CD4-positive, alpha-beta T cell treated with Interleukin-1 beta for 1 hour (primary cell): ENCODE data around the gene EPB41L5.
"Not testable (repeated sequence)": the region's sequence is repeated elsewhere in the genome, so short reads cannot be mapped to it uniquely, and the experiment has no call there.

Source experiments
- DNase-seq, 2 donors: peaks; one replicate each; pipeline ENCODE4 v3.0.0-alpha.2; 2020 to 2022

The EPB41L5 gene

DNA sequence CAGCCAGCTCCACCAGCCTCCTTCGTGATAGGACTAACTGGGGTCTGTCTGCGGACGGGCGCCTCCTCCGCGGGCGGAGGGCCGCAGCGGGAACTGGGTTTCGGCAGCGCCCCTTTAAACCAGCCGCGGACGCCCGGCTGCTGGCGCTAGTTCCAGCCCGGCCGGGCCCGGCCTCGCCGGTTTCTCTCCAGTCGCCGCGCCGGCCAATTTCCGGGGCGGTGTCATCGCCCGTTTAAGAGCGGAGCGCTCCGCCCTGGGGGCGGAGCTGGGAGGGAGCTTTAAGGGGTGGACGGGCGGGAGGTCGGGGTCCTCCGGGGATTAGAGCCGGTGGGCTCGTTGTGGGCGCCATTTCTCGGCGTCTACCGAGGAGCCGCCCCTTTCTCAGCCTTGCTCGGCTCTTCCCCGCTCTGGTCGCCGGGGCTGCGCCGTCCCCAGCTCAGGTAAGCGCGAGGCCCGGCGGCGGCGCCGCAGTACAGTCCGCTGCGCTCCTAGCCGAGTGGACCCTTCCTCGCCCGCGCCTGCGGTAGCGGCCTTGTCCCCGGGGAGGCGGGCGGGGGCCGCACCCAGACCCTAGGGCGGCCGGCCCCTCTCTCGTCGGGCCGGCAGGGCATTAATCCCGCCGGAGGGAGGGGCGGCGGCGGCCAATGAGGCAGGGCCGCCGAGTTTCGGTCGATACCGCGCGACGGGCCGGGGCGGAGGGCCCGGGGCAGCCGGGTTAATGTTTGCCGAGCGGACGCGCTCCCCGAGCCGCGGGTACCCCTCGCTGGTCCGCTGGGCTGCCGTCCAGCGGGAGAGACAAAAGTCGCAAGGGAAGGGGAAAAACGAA, at the start of gene EPB41L5:
Gene EPB41L5, plus strand, starts transcription at position 307 of the 826 bp plus-strand sequence. CDS start 6,008 bp downstream, outside the sequence.
- peak; percentile 80 to 84 for DNase-seq

- no peak for DNase-seq
These were observed 31.0 kb upstream of the EPB41L5 start for GRCh38 chr2:119981896-119982295.

DNA sequence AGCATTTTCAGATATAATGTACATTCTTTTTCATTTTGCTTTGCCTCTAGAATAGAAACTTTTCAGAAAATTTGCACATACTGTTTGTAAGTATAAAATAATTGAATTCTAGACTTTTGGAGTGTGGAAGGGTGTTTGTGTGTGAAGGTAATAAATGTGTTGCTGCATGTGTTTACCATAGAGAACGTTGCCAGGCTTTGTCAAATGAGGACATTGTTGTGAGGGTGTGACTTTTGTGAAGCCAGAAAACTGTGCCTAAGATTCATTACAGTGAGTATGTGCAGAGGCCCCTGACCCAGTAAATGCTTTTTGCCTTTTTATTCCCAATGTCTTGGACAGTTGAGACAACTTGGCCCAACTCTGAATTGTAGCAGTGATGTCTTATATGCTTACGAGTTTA, 30.4 kb upstream of the EPB41L5 start:
- DNase-seq: no peak

GRCh38 chr2:119983108-119983507, 29.8 kb upstream of the EPB41L5 start:
- no peak for DNase-seq

DNA sequence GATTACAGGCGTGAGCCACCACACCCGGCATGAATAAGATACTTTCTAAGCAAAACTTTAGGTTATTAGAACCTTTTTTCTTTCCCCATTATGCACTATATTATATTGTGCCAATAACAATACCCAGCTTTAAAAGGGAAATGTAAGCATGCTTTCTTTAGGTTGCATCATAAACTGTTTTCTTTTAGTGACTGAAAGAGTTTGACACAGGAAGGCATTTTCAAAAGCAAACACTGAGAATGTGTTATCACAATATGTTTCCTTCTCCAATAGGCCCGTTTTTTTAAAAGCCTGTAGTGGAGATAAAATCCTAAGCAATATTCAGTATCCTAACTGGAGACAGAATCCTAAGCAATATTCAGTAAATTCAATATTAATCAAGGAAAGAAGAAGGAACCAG, 16.7 kb upstream of the EPB41L5 start:
- no peak for DNase-seq

GRCh38 chr2:119996896-119997891, 15.7 kb upstream of the EPB41L5 start:
- not testable (repeated sequence) for DNase-seq

- DNase-seq: no peak
These were observed 11.4 kb upstream of the EPB41L5 start for GRCh38 chr2:120001471-120001870.

GRCh38 chr2:120004254-120004653, 8.6 kb upstream of the EPB41L5 start:
- no peak for DNase-seq

- DNase-seq: no peak
These were observed 6.9 kb upstream of the EPB41L5 start for GRCh38 chr2:120005834-120006521.

GRCh38 chr2:120007851-120008250, 5.0 kb upstream of the EPB41L5 start:
- no peak for DNase-seq

- no peak for DNase-seq
These were observed 514 bp upstream of the EPB41L5 start for GRCh38 chr2:120012363-120012762.

DNA sequence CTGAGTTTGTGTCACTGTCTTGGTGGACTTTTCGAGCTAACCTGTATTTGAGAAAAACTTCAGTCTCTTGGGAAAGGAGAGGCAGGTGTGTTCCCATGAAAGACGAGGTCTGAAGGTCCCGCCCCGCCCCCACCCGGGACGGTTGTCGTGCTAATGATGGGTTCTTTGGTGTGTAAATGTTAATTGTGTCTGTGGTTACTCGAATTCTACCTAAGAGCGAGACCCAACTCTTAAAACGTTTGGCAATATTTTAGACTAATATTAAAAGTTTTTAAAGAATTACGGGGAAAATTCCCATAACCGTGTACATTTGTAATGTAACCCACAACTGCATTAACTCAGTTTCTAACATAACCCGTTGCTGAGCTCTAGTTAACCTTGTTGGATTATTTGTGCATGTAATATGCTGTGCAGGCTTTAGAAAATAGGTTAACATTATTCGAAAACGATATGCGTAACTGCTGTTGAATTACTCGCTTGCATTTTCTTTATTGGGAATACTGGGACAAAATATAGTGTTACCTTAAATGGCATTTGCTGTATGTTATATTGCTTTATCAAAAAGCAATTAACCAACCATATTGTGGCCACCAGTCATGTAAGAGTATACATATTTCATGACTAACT, 833 bp downstream of the EPB41L5 start:
- no peak for DNase-seq

DNA sequence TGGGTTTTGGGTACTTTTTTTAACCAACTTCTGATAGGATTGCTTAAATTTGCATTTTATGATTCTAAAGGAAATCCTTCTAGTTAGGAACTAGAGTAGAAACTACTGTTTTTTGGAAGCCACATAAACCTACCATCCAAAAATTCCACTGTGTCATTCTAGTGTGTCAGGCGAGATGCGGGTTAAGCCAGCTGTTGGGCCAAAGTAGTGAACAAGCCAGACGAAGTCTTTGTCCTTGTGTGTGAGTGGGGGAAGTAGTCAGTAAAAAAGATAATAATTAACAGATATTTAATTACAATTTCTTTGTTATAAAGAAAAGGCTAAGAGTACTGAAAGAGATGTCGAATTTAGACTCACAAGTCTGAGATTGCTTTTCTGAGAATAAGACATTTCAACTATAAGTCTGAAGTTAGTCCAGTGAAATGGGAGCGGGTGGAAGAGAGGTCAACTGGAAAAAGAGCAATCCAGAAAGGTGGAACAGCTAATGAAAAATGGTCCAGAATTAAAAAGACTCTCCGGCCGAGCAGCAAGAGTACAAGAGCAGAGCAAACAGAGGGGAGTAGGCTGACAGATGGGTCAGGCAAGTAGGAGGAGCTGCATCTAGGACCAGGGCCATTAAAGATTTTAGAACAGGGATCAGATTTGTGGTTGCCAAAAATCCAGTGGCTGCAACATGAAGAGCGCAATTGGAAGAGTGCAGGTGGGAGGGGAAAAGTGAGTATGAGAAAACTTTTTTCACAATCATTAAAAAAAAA, 1.5 kb downstream of the EPB41L5 start:
- DNase-seq: no peak

DNA sequence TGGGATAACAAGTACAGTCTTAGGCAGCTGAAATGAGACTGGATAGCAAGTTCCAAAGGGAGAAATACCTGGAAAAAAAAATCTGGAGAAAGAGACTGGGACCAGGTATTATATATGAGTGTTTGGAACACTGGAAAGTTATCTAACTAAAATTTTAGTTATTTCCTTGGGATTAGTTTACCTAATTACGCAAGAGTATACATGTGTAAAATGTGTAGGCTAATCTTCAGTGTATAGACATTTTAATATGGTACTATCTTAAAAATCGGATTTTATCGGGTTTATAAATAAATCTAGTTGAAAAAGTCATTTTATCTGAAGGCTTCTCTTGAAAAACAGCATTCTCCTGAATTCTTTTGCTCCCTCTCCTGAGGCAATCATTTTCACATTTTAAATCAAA, 3.9 kb downstream of the EPB41L5 start:
- DNase-seq: no peak

GRCh38 chr2:120017201-120017600, 4.3 kb downstream of the EPB41L5 start:
- no peak for DNase-seq

DNA sequence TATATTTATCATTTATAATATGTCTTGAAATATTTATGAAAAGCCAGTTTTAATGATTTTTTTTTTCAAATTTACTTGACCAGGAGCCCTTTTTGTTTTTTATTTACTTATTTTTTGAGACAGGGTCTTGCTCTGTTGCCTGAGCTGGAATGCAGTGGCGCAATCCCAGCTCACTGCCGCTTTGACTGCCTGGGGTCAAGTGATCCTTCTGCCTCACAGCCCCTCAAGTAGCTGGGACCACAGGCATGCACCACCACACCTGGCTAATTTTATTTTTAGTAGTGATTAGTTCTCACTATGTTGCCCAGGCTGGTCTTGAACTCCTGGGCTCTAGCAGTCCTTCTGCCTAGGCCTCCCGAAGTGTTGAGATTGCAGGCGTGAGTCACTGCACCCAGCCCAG, 5.7 kb downstream of the EPB41L5 start:
- no peak for DNase-seq

DNA sequence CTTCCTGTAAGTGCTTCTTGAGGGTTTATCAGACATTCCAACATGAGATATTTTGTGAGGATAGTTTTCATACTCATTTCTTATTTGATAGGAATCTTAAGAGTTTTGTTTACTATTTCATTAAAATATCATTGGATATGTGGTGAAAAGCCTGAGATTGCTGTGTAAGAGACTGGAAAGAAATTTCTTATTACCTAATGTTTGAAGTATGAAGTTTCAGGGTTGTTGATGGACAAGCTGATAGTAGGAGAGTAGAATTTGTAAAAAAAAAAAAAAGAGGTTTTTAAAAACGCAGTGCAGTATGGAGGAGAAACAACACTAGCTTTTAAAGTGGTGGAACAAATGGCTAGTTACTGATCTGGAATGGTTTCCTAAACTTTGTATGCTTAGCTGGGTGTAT, 7.7 kb downstream of the EPB41L5 start:
- no peak for DNase-seq

DNA sequence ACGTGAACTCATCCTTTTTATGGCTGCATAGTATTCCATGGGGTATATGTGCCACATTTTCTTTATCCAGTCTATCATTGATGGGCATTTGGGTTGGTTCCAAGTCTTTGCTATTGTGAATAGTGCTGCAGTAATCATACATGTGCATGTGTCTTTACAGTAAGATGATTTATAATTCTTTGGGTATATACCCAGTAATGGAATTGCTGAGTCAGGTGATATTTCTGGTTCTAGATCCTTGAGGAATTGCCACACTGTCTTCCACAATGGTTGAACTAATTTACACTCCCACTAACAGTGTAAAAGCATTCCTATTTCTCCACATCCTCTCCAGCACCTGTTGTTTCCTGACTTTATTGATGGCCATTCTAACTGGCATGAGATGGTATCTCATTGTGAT, 9.6 kb downstream of the EPB41L5 start:
- not testable (repeated sequence) for DNase-seq

- no peak for DNase-seq
These were observed 14.0 kb downstream of the EPB41L5 start for GRCh38 chr2:120026890-120027289.

DNA sequence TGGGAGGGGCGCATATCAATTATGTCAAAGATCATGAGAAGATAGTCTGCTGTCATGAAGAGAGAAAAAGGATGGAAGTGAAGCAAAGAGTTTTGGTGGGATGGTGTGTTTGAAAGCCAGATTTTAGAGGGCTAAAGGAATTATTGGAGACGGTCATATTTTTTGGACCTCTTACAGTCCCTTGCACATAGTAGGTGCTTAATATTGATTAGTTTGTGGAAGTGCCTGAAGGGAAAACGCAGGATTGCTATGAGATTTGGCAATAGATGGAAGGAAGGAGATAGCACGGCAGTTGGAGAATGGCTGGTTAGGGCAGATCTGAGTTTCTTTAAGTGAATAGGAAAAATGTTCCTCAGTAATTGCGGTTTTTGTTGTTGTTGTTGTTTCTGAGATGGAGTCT, 15.9 kb downstream of the EPB41L5 start:
- DNase-seq: no peak
